AG10803 (cell line): Measurements from ENCODE around the gene CASP8.
A peak's percentile ranks its signal among the peaks of the same experiment; 100 is the strongest.
"Not testable (repeated sequence)": the region's sequence is repeated elsewhere in the genome, so short reads cannot be mapped to it uniquely, and the experiment has no call there.

Experiments
- DNase-seq: peaks from one replicate; pipeline ENCODE4 v3.0.0; 2010; ENCODE audit warnings: low read depth
- H3K4me3 ChIP-seq: 2 replicates; pipeline ENCODE4 v1.5.1; 2011; ENCODE audit warnings: mild to moderate bottlenecking, low read length, control low read depth
- CTCF ChIP-seq: conservative IDR thresholded peaks from 2 replicates; pipeline ENCODE4 v1.5.1; 2011; ENCODE audit warnings: mild to moderate bottlenecking, low read length, control low read depth, inconsistent platforms

CASP8 gene

GRCh38 chr2:201280191-201281040 is 20.1 kb downstream of the CASP8 start:
- no peak for TF ChIP-seq CTCF
- DNase-seq: no peak
- no peak overlapping the region for H3K4me3 ChIP-seq

GRCh38 chr2:201285499-201285898 is 25.2 kb downstream of the CASP8 start:
- no peak for DNase-seq
- no peak for TF ChIP-seq CTCF

DNA sequence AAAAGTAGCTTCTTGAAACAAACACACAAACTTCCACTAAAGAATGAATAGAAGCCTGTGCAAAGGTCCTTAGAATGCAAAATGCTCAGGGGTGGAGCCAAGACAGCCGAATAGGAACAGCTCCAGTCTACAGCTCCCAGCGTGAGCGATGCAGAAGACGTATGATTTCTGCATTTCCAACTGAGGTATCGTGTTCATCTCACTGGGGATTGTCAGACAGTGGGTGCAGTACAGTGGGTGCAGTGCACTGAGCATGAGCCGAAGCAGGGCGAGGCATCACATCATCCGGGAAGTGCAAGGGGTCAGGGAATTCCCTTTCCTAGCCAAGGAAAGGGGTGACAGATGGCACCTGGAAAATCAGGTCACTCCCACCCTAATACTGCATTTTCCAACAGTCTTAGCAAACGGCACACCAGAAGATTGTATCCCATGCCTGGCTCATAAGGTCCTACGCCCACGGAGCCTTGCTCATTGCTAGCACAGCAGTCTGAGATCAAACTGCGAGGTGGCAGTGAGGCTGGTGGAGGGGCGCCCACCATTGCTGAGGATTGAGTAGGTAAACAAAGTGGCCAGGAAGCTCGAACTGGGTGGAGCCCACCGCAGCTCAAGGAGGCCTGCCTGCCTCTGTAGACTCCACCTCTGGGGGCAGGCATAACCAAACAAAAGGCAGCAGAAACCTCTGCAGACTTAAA is 30.3 kb downstream of the CASP8 start:
- H3K4me3 ChIP-seq, DNase-seq: not testable (repeated sequence)

More at GRCh38 chr2:201285499-201285898, 25.2 kb downstream of the CASP8 start:
- H3K4me3 ChIP-seq: no peak overlapping the region

DNA sequence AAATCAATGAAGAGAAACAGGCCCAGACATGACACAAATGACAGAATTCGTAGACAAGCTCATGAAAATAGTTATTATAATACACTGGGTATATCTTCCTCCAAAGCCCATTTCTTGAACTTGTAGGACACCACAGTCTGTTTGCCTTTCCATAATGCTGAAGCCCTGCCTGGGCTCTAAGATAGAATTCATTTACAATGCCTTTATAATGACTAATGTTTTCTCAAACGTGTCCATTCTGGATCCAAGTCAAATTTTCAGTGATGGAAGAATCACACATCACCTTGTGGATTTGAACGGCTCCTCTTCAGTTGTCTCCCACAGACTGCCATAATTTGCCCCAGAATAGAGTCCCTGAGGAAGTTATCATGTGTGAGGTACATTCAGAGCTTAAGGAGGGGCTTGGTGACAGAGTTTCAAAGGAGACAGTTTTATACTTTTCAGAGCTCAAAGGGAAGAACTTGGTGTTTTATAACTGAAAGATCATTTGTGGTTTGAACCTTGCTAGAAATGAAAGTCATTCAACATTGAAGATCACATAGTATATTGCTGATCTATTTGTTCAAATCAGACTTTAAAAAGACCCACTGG is 38.2 kb downstream of the CASP8 start:
- TF ChIP-seq CTCF: no peak
- peak; percentile 9 for DNase-seq
- H3K4me3 ChIP-seq: no peak overlapping the region

DNA sequence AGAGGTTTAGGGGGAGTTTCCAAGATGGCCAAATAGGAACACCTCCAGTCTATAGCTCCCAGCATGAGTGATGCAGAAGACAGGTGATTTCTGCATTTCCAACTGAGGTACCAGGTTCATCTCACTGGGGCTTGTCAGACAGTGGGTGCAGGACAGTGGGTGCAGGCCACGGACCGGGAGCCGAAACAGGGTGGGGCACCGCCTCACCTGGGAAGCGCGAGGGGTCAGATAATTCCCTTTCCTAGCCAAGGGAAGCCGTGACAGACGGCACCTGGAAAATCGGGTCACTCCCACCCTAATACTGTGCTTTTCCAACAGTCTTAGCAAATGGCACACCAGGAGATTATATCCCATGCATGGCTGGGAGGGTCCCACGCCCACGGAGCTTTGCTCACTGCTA is 39.6 kb downstream of the CASP8 start:
- DNase-seq, H3K4me3 ChIP-seq: not testable (repeated sequence)

GRCh38 chr2:201307876-201308275 is 47.5 kb downstream of the CASP8 start:
- H3K4me3 ChIP-seq: no peak overlapping the region
- no peak for DNase-seq
- no peak for TF ChIP-seq CTCF

- no peak for DNase-seq
- no peak overlapping the region for H3K4me3 ChIP-seq
- no peak for TF ChIP-seq CTCF
Measured at GRCh38 chr2:201308914-201309313, 48.6 kb downstream of the CASP8 start.

DNA sequence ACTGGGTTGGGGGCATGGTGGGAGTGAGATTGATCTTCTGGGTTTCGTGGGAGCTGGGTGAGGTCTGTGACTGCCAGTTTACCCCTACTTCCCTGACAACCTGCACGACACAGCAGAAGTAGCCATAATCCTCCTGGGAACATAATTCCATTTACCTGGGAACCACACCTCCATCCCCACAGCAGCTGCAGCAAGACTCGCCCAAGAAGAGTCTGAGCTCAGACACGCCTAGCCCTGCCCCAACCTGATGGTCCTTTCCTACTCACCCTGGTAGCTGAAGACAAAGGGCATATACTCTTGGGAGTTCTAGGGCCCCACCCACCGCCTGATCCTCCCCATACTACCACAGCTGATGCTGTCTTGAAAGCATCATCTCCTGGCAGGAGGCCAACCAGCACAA is 53.0 kb downstream of the CASP8 start:
- DNase-seq: no peak
- TF ChIP-seq CTCF: no peak
- H3K4me3 ChIP-seq: no peak overlapping the region
